ENCODE measurements around the gene KMT5C.

DNA sequence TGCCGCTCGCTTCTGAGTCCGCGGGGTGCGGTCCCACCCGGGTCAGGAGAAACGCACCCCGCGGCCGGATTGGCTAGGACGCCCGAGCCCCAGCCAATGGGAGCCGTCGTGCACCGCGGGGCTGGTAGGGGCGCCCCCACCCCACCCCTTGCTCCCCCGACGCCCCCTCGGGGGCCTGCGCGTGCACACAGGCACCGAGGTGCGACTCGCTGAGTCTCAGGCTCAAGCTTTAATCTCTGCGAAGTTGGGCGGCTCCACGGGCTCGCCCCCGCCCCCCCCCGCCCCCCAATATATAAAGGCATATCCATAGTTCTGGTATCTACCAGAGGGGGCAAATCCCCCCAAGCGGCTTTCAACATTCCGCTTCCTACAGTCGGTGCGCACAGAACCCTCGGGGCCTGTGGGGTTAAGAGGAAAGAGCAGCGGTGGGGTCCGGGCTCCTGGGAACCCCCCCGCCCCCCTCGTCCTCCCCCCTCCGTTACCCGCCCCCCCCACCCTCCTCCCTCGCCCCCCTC, 15.1 kb downstream of the KMT5C start, which contains the start of gene COX6B2:
- TF ChIP-seq, protein P1, sequence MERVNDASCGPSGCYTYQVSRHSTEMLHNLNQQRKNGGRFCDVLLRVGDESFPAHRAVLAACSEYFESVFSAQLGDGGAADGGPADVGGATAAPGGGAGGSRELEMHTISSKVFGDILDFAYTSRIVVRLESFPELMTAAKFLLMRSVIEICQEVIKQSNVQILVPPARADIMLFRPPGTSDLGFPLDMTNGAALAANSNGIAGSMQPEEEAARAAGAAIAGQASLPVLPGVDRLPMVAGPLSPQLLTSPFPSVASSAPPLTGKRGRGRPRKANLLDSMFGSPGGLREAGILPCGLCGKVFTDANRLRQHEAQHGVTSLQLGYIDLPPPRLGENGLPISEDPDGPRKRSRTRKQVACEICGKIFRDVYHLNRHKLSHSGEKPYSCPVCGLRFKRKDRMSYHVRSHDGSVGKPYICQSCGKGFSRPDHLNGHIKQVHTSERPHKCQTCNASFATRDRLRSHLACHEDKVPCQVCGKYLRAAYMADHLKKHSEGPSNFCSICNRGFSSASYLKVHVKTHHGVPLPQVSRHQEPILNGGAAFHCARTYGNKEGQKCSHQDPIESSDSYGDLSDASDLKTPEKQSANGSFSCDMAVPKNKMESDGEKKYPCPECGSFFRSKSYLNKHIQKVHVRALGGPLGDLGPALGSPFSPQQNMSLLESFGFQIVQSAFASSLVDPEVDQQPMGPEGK (CRISPR knock-in tag; IDR thresholded peaks at IDR 0.05; ENCODE audit: borderline replicate concordance) = no peak
- TF ChIP-seq RARB (CRISPR knock-in tag; IDR thresholded peaks at IDR 0.05) (no peak), ZC3H10 (CRISPR knock-in tag; IDR thresholded peaks at IDR 0.05) (no peak), ZFP30 (CRISPR knock-in tag; IDR thresholded peaks at IDR 0.05) (no peak), PPARA (CRISPR knock-in tag; IDR thresholded peaks at IDR 0.05; ENCODE audit: borderline replicate concordance) (no peak), ARNTL (CRISPR knock-in tag; IDR thresholded peaks at IDR 0.05; ENCODE audit: borderline replicate concordance, low read depth) (no peak), GLIS3 (CRISPR knock-in tag; IDR thresholded peaks at IDR 0.05) (no peak), ZNF8 (CRISPR knock-in tag; IDR thresholded peaks at IDR 0.05) (no peak), ZNF565 (CRISPR knock-in tag; conservative IDR thresholded peaks at IDR 0.05; ENCODE audit: low read depth) (no peak), ISL1 (CRISPR knock-in tag; IDR thresholded peaks at IDR 0.05) (no peak)
- TF ChIP-seq, protein P2, sequence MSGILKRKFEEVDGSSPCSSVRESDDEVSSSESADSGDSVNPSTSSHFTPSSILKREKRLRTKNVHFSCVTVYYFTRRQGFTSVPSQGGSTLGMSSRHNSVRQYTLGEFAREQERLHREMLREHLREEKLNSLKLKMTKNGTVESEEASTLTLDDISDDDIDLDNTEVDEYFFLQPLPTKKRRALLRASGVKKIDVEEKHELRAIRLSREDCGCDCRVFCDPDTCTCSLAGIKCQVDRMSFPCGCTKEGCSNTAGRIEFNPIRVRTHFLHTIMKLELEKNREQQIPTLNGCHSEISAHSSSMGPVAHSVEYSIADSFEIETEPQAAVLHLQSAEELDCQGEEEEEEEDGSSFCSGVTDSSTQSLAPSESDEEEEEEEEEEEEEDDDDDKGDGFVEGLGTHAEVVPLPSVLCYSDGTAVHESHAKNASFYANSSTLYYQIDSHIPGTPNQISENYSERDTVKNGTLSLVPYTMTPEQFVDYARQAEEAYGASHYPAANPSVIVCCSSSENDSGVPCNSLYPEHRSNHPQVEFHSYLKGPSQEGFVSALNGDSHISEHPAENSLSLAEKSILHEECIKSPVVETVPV (CRISPR knock-in tag; IDR thresholded peaks at IDR 0.05) = no peak

Data from SK-N-SH treated with all-trans-retinoic acid at 6 μM for 48 hours (cell line).